ENCODE measurements around the gene PIEZO2.

The PIEZO2 gene

DNA sequence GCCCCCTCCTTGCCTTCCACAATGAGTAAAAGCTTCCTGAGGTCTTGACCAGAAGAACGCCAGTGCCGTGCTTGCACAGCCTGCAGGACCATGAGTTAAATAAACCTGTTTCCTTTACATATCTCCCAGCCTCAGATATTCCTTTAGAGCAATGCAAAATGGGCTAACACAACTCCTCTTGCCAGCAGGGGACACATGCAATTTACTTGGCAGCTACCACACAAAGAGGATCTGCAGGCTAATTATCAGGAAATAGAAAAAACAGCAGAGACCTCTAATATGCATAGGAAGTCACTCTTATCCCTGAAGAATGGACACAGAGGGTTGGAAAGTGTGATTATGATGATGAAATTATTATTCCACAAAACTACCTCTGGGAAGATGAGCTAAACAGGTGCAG is 114.0 kb downstream of the PIEZO2 start:
- no peak overlapping the region for H3K27ac ChIP-seq (ENCODE audit: low read depth, low read length, poor library complexity, severe bottlenecking)
- no peak overlapping the region for H3K9ac ChIP-seq (ENCODE audit: low read length)
- no peak overlapping the region for H2AFZ ChIP-seq (ENCODE audit: low read length)
- no peaks in the 10 kb centered on the region for H3K27me3 ChIP-seq (ENCODE audit: insufficient read depth, low read length)
- H3K4me1 ChIP-seq (ENCODE audit: insufficient read depth, low read length, severe bottlenecking), result peaks cover 49% of the 10 kb centered on the region
- H4K20me1 ChIP-seq (ENCODE audit: insufficient read depth, low read length), result no peaks in the 10 kb centered on the region
- H3F3A ChIP-seq (ENCODE audit: insufficient read depth, low read length), result no peaks in the 10 kb centered on the region
- H3K4me2 ChIP-seq (ENCODE audit: low read length), result peak overlapping the region; percentile 34; the same call in 1 of the 2 replicates
- H3K79me2 ChIP-seq (ENCODE audit: insufficient read depth, low read length), result no peaks in the 10 kb centered on the region
- no peaks in the 10 kb centered on the region for H3K9me3 ChIP-seq (ENCODE audit: low read length)
- H3K4me3 ChIP-seq (ENCODE audit: low read depth, low read length, poor library complexity, severe bottlenecking), result no peak overlapping the region
- TF ChIP-seq EZH2 (IDR thresholded peaks at IDR 0.05; ENCODE audit: borderline replicate concordance, low read length), result no peak
- TF ChIP-seq, protein P1, sequence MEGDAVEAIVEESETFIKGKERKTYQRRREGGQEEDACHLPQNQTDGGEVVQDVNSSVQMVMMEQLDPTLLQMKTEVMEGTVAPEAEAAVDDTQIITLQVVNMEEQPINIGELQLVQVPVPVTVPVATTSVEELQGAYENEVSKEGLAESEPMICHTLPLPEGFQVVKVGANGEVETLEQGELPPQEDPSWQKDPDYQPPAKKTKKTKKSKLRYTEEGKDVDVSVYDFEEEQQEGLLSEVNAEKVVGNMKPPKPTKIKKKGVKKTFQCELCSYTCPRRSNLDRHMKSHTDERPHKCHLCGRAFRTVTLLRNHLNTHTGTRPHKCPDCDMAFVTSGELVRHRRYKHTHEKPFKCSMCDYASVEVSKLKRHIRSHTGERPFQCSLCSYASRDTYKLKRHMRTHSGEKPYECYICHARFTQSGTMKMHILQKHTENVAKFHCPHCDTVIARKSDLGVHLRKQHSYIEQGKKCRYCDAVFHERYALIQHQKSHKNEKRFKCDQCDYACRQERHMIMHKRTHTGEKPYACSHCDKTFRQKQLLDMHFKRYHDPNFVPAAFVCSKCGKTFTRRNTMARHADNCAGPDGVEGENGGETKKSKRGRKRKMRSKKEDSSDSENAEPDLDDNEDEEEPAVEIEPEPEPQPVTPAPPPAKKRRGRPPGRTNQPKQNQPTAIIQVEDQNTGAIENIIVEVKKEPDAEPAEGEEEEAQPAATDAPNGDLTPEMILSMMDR (IDR thresholded peaks at IDR 0.05; ENCODE audit: low read length), result no peak
- no peaks in the 10 kb centered on the region for H3K9me2 ChIP-seq (ENCODE audit: low read depth, low read length)
- H3K36me3 ChIP-seq (ENCODE audit: insufficient read depth, low read length), result no peaks in the 10 kb centered on the region

DNA sequence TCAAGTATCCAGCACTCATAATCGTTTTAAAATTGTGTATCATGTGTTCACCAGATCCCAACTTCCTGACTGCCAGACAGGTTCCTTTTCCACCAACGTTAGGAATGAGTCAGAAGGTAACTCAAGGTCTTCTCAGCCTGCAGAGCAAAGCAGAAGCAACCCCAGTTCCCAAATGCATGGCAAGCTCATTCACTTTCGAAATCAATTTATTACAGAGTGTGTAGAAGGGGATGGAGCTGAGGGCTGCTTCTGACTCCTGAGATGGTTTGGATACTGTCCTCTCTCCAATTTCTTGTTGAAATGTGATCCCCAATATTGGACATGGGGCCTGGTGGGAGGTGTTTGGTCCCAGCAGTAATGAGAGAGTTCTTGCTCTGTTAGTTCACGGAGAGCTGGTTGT is 114.5 kb downstream of the PIEZO2 start:
- peak overlapping the region; percentile 34; the same call in 1 of the 2 replicates for H3K4me2 ChIP-seq (ENCODE audit: low read length)
- no peaks in the 10 kb centered on the region for H3F3A ChIP-seq (ENCODE audit: insufficient read depth, low read length)
- TF ChIP-seq EZH2 (IDR thresholded peaks at IDR 0.05; ENCODE audit: borderline replicate concordance, low read length), result no peak
- TF ChIP-seq, protein P1 (IDR thresholded peaks at IDR 0.05; ENCODE audit: low read length), result no peak
- peak overlapping the region; percentile 13 for H3K27ac ChIP-seq (ENCODE audit: low read depth, low read length, poor library complexity, severe bottlenecking)
- H3K9me3 ChIP-seq (ENCODE audit: low read length), result no peaks in the 10 kb centered on the region
- H3K9ac ChIP-seq (ENCODE audit: low read length), result no peak overlapping the region
- H2AFZ ChIP-seq (ENCODE audit: low read length), result no peak overlapping the region
- no peaks in the 10 kb centered on the region for H3K9me2 ChIP-seq (ENCODE audit: low read depth, low read length)
- no peaks in the 10 kb centered on the region for H3K36me3 ChIP-seq (ENCODE audit: insufficient read depth, low read length)
- H3K4me3 ChIP-seq (ENCODE audit: low read depth, low read length, poor library complexity, severe bottlenecking), result no peak overlapping the region
- H4K20me1 ChIP-seq (ENCODE audit: insufficient read depth, low read length), result no peaks in the 10 kb centered on the region
- H3K4me1 ChIP-seq (ENCODE audit: insufficient read depth, low read length, severe bottlenecking), result peaks cover 44% of the 10 kb centered on the region
- H3K79me2 ChIP-seq (ENCODE audit: insufficient read depth, low read length), result no peaks in the 10 kb centered on the region
- H3K27me3 ChIP-seq (ENCODE audit: insufficient read depth, low read length), result no peaks in the 10 kb centered on the region

DNA sequence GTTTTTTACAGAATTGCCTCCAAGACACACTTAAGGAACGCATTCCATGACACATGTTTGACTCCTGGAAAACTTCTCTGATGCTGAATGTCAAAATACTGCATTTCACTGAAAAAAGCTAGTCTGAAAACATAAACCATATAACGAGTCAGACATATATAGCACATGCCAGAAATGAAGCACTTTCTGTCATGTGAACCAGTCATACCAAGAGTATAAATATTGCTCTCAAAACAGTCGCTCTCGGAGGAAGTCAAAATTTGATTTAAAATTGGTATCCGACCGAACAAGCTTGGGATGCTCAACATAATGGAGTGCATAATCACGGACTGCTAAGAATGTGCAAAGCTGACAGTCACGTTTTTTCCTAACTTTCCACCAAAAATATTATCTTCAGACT is 115.9 kb downstream of the PIEZO2 start:
- no peaks in the 10 kb centered on the region for H3F3A ChIP-seq (ENCODE audit: insufficient read depth, low read length)
- peaks cover 30% of the 10 kb centered on the region for H3K4me1 ChIP-seq (ENCODE audit: insufficient read depth, low read length, severe bottlenecking)
- H2AFZ ChIP-seq (ENCODE audit: low read length), result no peak overlapping the region
- H3K4me2 ChIP-seq (ENCODE audit: low read length), result no peak overlapping the region
- no peak overlapping the region for H3K4me3 ChIP-seq (ENCODE audit: low read depth, low read length, poor library complexity, severe bottlenecking)
- no peaks in the 10 kb centered on the region for H3K9me3 ChIP-seq (ENCODE audit: low read length)
- no peaks in the 10 kb centered on the region for H3K9me2 ChIP-seq (ENCODE audit: low read depth, low read length)
- no peaks in the 10 kb centered on the region for H3K36me3 ChIP-seq (ENCODE audit: insufficient read depth, low read length)
- H3K79me2 ChIP-seq (ENCODE audit: insufficient read depth, low read length), result no peaks in the 10 kb centered on the region
- H3K27ac ChIP-seq (ENCODE audit: low read depth, low read length, poor library complexity, severe bottlenecking), result no peak overlapping the region
- TF ChIP-seq, protein P1 (IDR thresholded peaks at IDR 0.05; ENCODE audit: low read length), result no peak
- TF ChIP-seq EZH2 (IDR thresholded peaks at IDR 0.05; ENCODE audit: borderline replicate concordance, low read length), result no peak
- H3K27me3 ChIP-seq (ENCODE audit: insufficient read depth, low read length), result no peaks in the 10 kb centered on the region
- no peaks in the 10 kb centered on the region for H4K20me1 ChIP-seq (ENCODE audit: insufficient read depth, low read length)
- H3K9ac ChIP-seq (ENCODE audit: low read length), result no peak overlapping the region

All from OCI-LY1 (cell line).